H9 (cell line): ENCODE data around the gene OPALIN. TPM values are rescaled to one million over a fixed set of nuclear protein-coding genes. Genes with fewer than 3 reads are reported as not detected.

Source experiments
- DNase-seq: peaks from one replicate; pipeline ENCODE4 v3.0.0-alpha.2; 2017
- H2AFZ ChIP-seq: one replicate; pipeline ENCODE4 v1.6.1; 2013; ENCODE audit warnings: mild to moderate bottlenecking, low read length, control low read depth, moderate library complexity
- H2AK5ac ChIP-seq: 2 replicates; pipeline ENCODE4 v1.6.1; 2013; ENCODE audit warnings: low read length, control low read depth, mixed read lengths; ENCODE audit not compliant: insufficient read length
- H2BK120ac ChIP-seq: one replicate; pipeline ENCODE4 v1.6.1; 2013; ENCODE audit warnings: low read depth, mild to moderate bottlenecking, low read length, control low read depth, inconsistent platforms; ENCODE audit not compliant: poor library complexity, severe bottlenecking
- H2BK12ac ChIP-seq: 2 replicates; pipeline ENCODE4 v1.6.1; 2013; ENCODE audit warnings: low read length, control low read depth, mixed read lengths, low read depth; ENCODE audit not compliant: insufficient read length
- H2BK15ac ChIP-seq: 2 replicates; pipeline ENCODE4 v1.6.1; 2013; ENCODE audit warnings: low read depth, low read length, control low read depth
- H2BK20ac ChIP-seq: one replicate; pipeline ENCODE4 v1.6.1; 2013; ENCODE audit warnings: low read depth, mild to moderate bottlenecking, low read length, control low read depth, inconsistent platforms; ENCODE audit not compliant: poor library complexity, severe bottlenecking
- H2BK5ac ChIP-seq: 2 replicates; pipeline ENCODE4 v1.6.1; 2013; ENCODE audit warnings: low read length, control low read depth, mixed read lengths; ENCODE audit not compliant: insufficient read length
- H3K14ac ChIP-seq: 2 replicates; pipeline ENCODE4 v1.6.1; 2013; ENCODE audit warnings: low read length, control low read depth; ENCODE audit not compliant: insufficient read depth
- H3K18ac ChIP-seq: 2 replicates; pipeline ENCODE4 v1.6.1; 2013; ENCODE audit warnings: low read depth, mild to moderate bottlenecking, mixed read lengths, low read length, control low read depth; ENCODE audit not compliant: insufficient read length
- H3K23ac ChIP-seq: 2 replicates; pipeline ENCODE4 v1.6.1; 2013; ENCODE audit warnings: low read length, control low read depth, mixed read lengths, low read depth; ENCODE audit not compliant: insufficient read length
- H3K23me2 ChIP-seq: 2 replicates; pipeline ENCODE4 v1.6.1; 2013; ENCODE audit warnings: low read depth, mild to moderate bottlenecking, mixed read lengths, low read length, control low read depth; ENCODE audit not compliant: insufficient read length, poor library complexity, severe bottlenecking
- H3K27ac ChIP-seq: 2 replicates; pipeline ENCODE4 v1.5.1; 2013; ENCODE audit warnings: low read length, control low read depth, mixed read lengths, low read depth; ENCODE audit not compliant: insufficient read length
- H3K27me3 ChIP-seq: 2 replicates; pipeline ENCODE4 v1.6.1; 2013; ENCODE audit warnings: low read length, control low read depth, inconsistent platforms; ENCODE audit not compliant: insufficient read depth
- H3K4ac ChIP-seq: 2 replicates; pipeline ENCODE4 v1.6.1; 2013; ENCODE audit warnings: low read depth, mild to moderate bottlenecking, control low read depth, inconsistent platforms, low read length, moderate library complexity
- H3K4me1 ChIP-seq: 2 replicates; pipeline ENCODE4 v1.6.1; 2013; ENCODE audit warnings: low read length, control low read depth, inconsistent platforms; ENCODE audit not compliant: insufficient read depth
- H3K4me2 ChIP-seq: 2 replicates; pipeline ENCODE4 v1.6.1; 2013; ENCODE audit warnings: low read length, control low read depth, mixed read lengths; ENCODE audit not compliant: insufficient read length, insufficient read depth
- H3K56ac ChIP-seq: 2 replicates; pipeline ENCODE4 v1.6.1; 2013; ENCODE audit warnings: low read depth, mild to moderate bottlenecking, mixed read lengths, low read length, control low read depth; ENCODE audit not compliant: insufficient read length
- H3K79me1 ChIP-seq: 2 replicates; pipeline ENCODE4 v1.6.1; 2013; ENCODE audit warnings: low read depth, mild to moderate bottlenecking, moderate library complexity, low read length, control low read depth, inconsistent platforms; ENCODE audit not compliant: insufficient read depth, poor library complexity, severe bottlenecking
- H3K79me2 ChIP-seq: 2 replicates; pipeline ENCODE4 v1.6.1; 2013; ENCODE audit warnings: low read length, control low read depth, inconsistent platforms; ENCODE audit not compliant: insufficient read depth
- H3K9ac ChIP-seq: 2 replicates; pipeline ENCODE4 v1.6.1; 2013; ENCODE audit warnings: low read length, control low read depth, mixed read lengths; ENCODE audit not compliant: insufficient read length; ENCODE audit errors: extremely low read depth
- H3K9me3 ChIP-seq: one replicate; pipeline ENCODE4 v1.6.1; 2013; ENCODE audit warnings: low read depth, low read length, inconsistent platforms; ENCODE audit not compliant: control insufficient read depth
- H3T11ph ChIP-seq: one replicate; pipeline ENCODE4 v1.6.1; 2013; ENCODE audit warnings: mild to moderate bottlenecking, low read length, control low read depth, inconsistent platforms
- H4K20me1 ChIP-seq: one replicate; pipeline ENCODE4 v1.6.1; 2013; ENCODE audit not compliant: control insufficient read depth, insufficient read length, insufficient read depth
- H4K5ac ChIP-seq: 2 replicates; pipeline ENCODE4 v1.6.1; 2013; ENCODE audit warnings: low read depth, mild to moderate bottlenecking, mixed read lengths, low read length, control low read depth; ENCODE audit not compliant: insufficient read length
- H4K8ac ChIP-seq: replicated peaks from 2 replicates; pipeline ENCODE4 v1.6.1; 2013; ENCODE audit warnings: low read length, control low read depth, mixed read lengths, low read depth; ENCODE audit not compliant: insufficient read length
- H4K91ac ChIP-seq: 2 replicates; pipeline ENCODE4 v1.6.1; 2013; ENCODE audit warnings: low read depth, mild to moderate bottlenecking, moderate library complexity, mixed read lengths, low read length, control low read depth; ENCODE audit not compliant: insufficient read length
- H3K27ac Mint-ChIP-seq, 3 experiments: 2 replicates in 2 of 3; 3 replicates in 1 of 3; pipeline ENCODE4 v1.8.0; 2020 to 2021; ENCODE audit warnings: mixed read lengths in 3 of 3, mild to moderate bottlenecking in 1 of 3, moderate library complexity in 1 of 3
- H3K27me3 Mint-ChIP-seq: 2 replicates; pipeline ENCODE4 v1.8.0; 2021; ENCODE audit warnings: low read depth, mild to moderate bottlenecking, moderate library complexity, mixed read lengths
- H3K36me3 Mint-ChIP-seq, 3 experiments: 2 replicates in 2 of 3; 3 replicates in 1 of 3; pipeline ENCODE4 v1.8.0; 2020 to 2021; ENCODE audit warnings: low read depth in 3 of 3, mixed read lengths in 3 of 3; ENCODE audit not compliant: insufficient read depth in 1 of 3
- H3K4me1 Mint-ChIP-seq, 2 experiments: 2 replicates each; pipeline ENCODE4 v1.8.0; 2020; ENCODE audit warnings: mixed read lengths in 2 of 2
- H3K4me3 Mint-ChIP-seq, 2 experiments: 2 replicates in 1 of 2; 3 replicates in 1 of 2; pipeline ENCODE4 v1.8.0; 2020 to 2021; ENCODE audit warnings: mild to moderate bottlenecking in 2 of 2, mixed read lengths in 2 of 2, moderate library complexity in 1 of 2
- H3K9me3 Mint-ChIP-seq, 2 experiments: 2 replicates in 1 of 2; 3 replicates in 1 of 2; pipeline ENCODE4 v1.8.0; 2020; ENCODE audit warnings: mild to moderate bottlenecking in 2 of 2, mixed read lengths in 2 of 2, moderate library complexity in 1 of 2
- WGBS: extraction: QIAGEN DNeasy Blood & Tissue Kit; methylation state at CpG from one replicate; pipeline ENCODE4 v1.1.7; 2013; ENCODE audit warnings: missing lambda C conversion rate, low lambda C conversion rate, mixed read lengths; ENCODE audit not compliant: insufficient read length; ENCODE audit errors: extremely low coverage; 5-methylcytosine and 5-hydroxymethylcytosine counted together
- total RNA-seq: library from RNA; stranded (reverse); gene quantifications from 2 replicates; pipeline ENCODE4 v1.2.1, GENCODE V29; 2021
- TF ChIP-seq, protein P1 (sequence below): fragments of 200-600 bp; sonication (generic); conservative IDR thresholded peaks from 3 replicates; pipeline ENCODE4 v1.8.0; 2021; ENCODE audit warnings: antibody characterized with exemption, mild to moderate bottlenecking

OPALIN gene
- total RNA-seq, 1 experiment from 2014 or later = not detected

DNA sequence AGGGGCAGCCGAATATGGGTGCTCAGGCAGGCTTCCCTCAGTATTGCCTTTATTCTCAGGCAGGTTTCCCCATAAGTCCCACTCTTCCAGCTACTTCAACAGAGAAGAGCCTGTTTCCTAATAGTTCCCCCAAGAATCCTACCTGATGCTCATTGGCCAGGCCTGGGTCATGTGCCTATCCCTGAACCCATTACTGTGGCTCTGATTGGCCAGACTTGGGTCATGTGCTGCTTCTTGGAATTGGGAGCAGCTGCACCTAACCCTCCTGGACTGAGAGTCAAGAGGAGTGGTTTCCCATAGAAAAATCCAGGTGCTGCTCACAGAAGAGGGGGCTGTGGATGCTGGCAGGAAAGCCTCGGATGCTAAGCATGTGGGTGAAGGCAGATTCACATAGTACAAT lies 21.7 kb downstream of the OPALIN start:
- H3K79me2 ChIP-seq = no peaks in the 10 kb centered on the region
- Mint-ChIP-seq H3K9me3 (peaks cover 0 to 2% of the 10 kb centered on the region in 2 experiments; a peak in 1 of 5 replicates), H3K4me1 (peaks cover 44 to 47% of the 10 kb centered on the region in 2 experiments), H3K27me3 (peaks cover under 1% of the 10 kb centered on the region; the same call in 1 of the 2 replicates), H3K36me3 (no peaks in the 10 kb centered on the region; a peak in 1 of 7 replicates), H3K27ac (peak overlapping the region in 1 of 3 experiments; percentile 59; a peak in 1 of 7 replicates), H3K4me3 (no peak overlapping the region)
- no peak overlapping the region for H4K8ac ChIP-seq
- H3K9ac ChIP-seq = no peak overlapping the region
- no peak overlapping the region for H3K4ac ChIP-seq
- H3K27ac ChIP-seq = no peak overlapping the region
- H3K23me2 ChIP-seq = no peaks in the 10 kb centered on the region
- H2AFZ ChIP-seq = no peak overlapping the region
- H3K14ac ChIP-seq = no peak overlapping the region
- no peak overlapping the region for H3K23ac ChIP-seq
- no peak overlapping the region for H4K5ac ChIP-seq
- no peaks in the 10 kb centered on the region for H4K20me1 ChIP-seq
- H2BK12ac ChIP-seq = no peak overlapping the region
- no peak overlapping the region for H3K56ac ChIP-seq
- no CpG with 5 or more reads among the region's 2 CpGs for WGBS
- H3K4me2 ChIP-seq = no peak overlapping the region
- H2BK5ac ChIP-seq = no peak overlapping the region
- no peak for DNase-seq
- H4K91ac ChIP-seq = no peak overlapping the region
- no peaks in the 10 kb centered on the region for H3K79me1 ChIP-seq
- H3T11ph ChIP-seq = no peak overlapping the region
- H3K4me1 ChIP-seq = peaks cover 4% of the 10 kb centered on the region; the same call in 1 of the 2 replicates
- H2BK15ac ChIP-seq = no peak overlapping the region
- no peak overlapping the region for H2AK5ac ChIP-seq
- H3K27me3 ChIP-seq = no peaks in the 10 kb centered on the region
- H3K18ac ChIP-seq = no peak overlapping the region
- H2BK120ac ChIP-seq = no peak overlapping the region
- TF ChIP-seq, protein P1, sequence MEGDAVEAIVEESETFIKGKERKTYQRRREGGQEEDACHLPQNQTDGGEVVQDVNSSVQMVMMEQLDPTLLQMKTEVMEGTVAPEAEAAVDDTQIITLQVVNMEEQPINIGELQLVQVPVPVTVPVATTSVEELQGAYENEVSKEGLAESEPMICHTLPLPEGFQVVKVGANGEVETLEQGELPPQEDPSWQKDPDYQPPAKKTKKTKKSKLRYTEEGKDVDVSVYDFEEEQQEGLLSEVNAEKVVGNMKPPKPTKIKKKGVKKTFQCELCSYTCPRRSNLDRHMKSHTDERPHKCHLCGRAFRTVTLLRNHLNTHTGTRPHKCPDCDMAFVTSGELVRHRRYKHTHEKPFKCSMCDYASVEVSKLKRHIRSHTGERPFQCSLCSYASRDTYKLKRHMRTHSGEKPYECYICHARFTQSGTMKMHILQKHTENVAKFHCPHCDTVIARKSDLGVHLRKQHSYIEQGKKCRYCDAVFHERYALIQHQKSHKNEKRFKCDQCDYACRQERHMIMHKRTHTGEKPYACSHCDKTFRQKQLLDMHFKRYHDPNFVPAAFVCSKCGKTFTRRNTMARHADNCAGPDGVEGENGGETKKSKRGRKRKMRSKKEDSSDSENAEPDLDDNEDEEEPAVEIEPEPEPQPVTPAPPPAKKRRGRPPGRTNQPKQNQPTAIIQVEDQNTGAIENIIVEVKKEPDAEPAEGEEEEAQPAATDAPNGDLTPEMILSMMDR = no peak
- H3K9me3 ChIP-seq = no peaks in the 10 kb centered on the region
- H2BK20ac ChIP-seq = no peak overlapping the region
